WTC11 (cell line): ENCODE data around the gene BRPF1. TPM values are rescaled to one million over a fixed set of nuclear protein-coding genes. Genes with fewer than 3 reads are reported as not detected.
A peak's percentile ranks its signal among the peaks of the same experiment; 100 is the strongest.

Experiments
- ATAC-seq: fragments of 200-7000 bp; cut with Tn5 transposase; 2 replicates; pipeline ENCODE4 v1.10.0; 2021; ENCODE audit warnings: mild to moderate bottlenecking, moderate library complexity
- CTCF ChIA-PET: fragments of 300-600 bp; sonication (Branson Sonifier 250); formaldehyde crosslinking; loops from one replicate; lab custom pipeline; 2021; ENCODE audit warnings: antibody characterized with exemption; lab: Charles Lee
- POLR2A ChIA-PET: fragments of 350-600 bp; sonication (Branson Sonifier 250); formaldehyde crosslinking; loops from one replicate; lab custom pipeline; 2021; ENCODE audit warnings: antibody characterized with exemption; lab: Charles Lee
- DNase-seq: peaks from one replicate; pipeline ENCODE4 v3.0.0; 2021; ENCODE audit warnings: low spot score
- H3K27ac Mint-ChIP-seq: 2 replicates; pipeline ENCODE4 v1.8.0; 2021; ENCODE audit warnings: mixed read lengths
- H3K27me3 Mint-ChIP-seq: 2 replicates; pipeline ENCODE4 v1.8.0; 2021; ENCODE audit warnings: low read depth, mild to moderate bottlenecking, moderate library complexity, mixed read lengths
- H3K36me3 Mint-ChIP-seq: 2 replicates; pipeline ENCODE4 v1.8.0; 2021; ENCODE audit warnings: mixed read lengths
- H3K4me1 Mint-ChIP-seq: 2 replicates; pipeline ENCODE4 v1.8.0; 2022; ENCODE audit warnings: mixed read lengths
- H3K4me3 Mint-ChIP-seq: 2 replicates; pipeline ENCODE4 v1.8.0; 2021; ENCODE audit warnings: mild to moderate bottlenecking, moderate library complexity, mixed read lengths
- H3K9me3 Mint-ChIP-seq: 2 replicates; pipeline ENCODE4 v1.8.0; 2021; ENCODE audit warnings: mixed read lengths
- AFF4 ChIP-seq: sonication (generic); formaldehyde crosslinking; IDR thresholded peaks from 2 replicates; pipeline ENCODE4 v1.8.1; 2023; ENCODE audit warnings: mild to moderate bottlenecking, missing genetic modification reagents, borderline replicate concordance
- CREM ChIP-seq: sonication (generic); formaldehyde crosslinking; IDR thresholded peaks from 2 replicates; pipeline ENCODE4 v1.8.1; 2022; ENCODE audit warnings: mild to moderate bottlenecking, missing genetic modification reagents, moderate library complexity
- E2F4 ChIP-seq: sonication (generic); formaldehyde crosslinking; IDR thresholded peaks from 2 replicates; pipeline ENCODE4 v1.8.1; 2022; ENCODE audit warnings: low read depth, mild to moderate bottlenecking, moderate library complexity, missing genetic modification reagents, borderline replicate concordance
- EMX1 ChIP-seq: fragments of 250-450 bp; sonication (Bioruptor Pico); IDR thresholded peaks from 2 replicates; pipeline ENCODE4 v1.8.0; 2021; ENCODE audit warnings: mild to moderate bottlenecking
- ETV6 ChIP-seq: sonication (generic); formaldehyde crosslinking; IDR thresholded peaks from 2 replicates; pipeline ENCODE4 v1.8.1; 2022; ENCODE audit warnings: mild to moderate bottlenecking, missing genetic modification reagents
- FOXJ3 ChIP-seq: sonication (generic); formaldehyde crosslinking; IDR thresholded peaks from 2 replicates; pipeline ENCODE4 v1.9.0; 2021; ENCODE audit warnings: missing genetic modification reagents, mild to moderate bottlenecking, borderline replicate concordance
- GABPB1 ChIP-seq: sonication (generic); formaldehyde crosslinking; IDR thresholded peaks from 2 replicates; pipeline ENCODE4 v1.8.1; 2023; ENCODE audit warnings: mild to moderate bottlenecking, missing genetic modification reagents
- JUN ChIP-seq: sonication (generic); formaldehyde crosslinking; IDR thresholded peaks from 2 replicates; pipeline ENCODE4 v1.8.0; 2023; ENCODE audit warnings: mild to moderate bottlenecking, missing genetic modification reagents
- MXD4 ChIP-seq: fragments of 250-450 bp; sonication (Bioruptor Pico); IDR thresholded peaks from 2 replicates; pipeline ENCODE4 v1.8.0; 2021; ENCODE audit warnings: mild to moderate bottlenecking, moderate library complexity, borderline replicate concordance
- NR3C1 ChIP-seq: sonication (generic); formaldehyde crosslinking; conservative IDR thresholded peaks from 2 replicates; pipeline ENCODE4 v1.8.1; 2023; ENCODE audit warnings: low read depth, mild to moderate bottlenecking, missing genetic modification reagents
- RELA ChIP-seq: sonication (generic); formaldehyde crosslinking; IDR thresholded peaks from 2 replicates; pipeline ENCODE4 v1.8.1; 2022; ENCODE audit warnings: missing genetic modification reagents, mild to moderate bottlenecking, borderline replicate concordance
- RORB ChIP-seq: fragments of 250-450 bp; sonication (Bioruptor Pico); IDR thresholded peaks from 2 replicates; pipeline ENCODE4 v1.9.0; 2021; ENCODE audit warnings: mild to moderate bottlenecking
- SMAD4 ChIP-seq: sonication (generic); formaldehyde crosslinking; IDR thresholded peaks from 2 replicates; pipeline ENCODE4 v1.8.0; 2022; ENCODE audit warnings: mild to moderate bottlenecking, missing genetic modification reagents
- TP53 ChIP-seq: sonication (generic); formaldehyde crosslinking; IDR thresholded peaks from 2 replicates; pipeline ENCODE4 v1.8.1; 2023; ENCODE audit warnings: mild to moderate bottlenecking, missing genetic modification reagents
- USF2 ChIP-seq: sonication (generic); formaldehyde crosslinking; IDR thresholded peaks from 2 replicates; pipeline ENCODE4 v1.8.1; 2023; ENCODE audit warnings: mild to moderate bottlenecking, missing genetic modification reagents, moderate library complexity
- ZBTB43 ChIP-seq: sonication (generic); formaldehyde crosslinking; IDR thresholded peaks from 2 replicates; pipeline ENCODE4 v1.8.1; 2023; ENCODE audit warnings: mild to moderate bottlenecking, missing genetic modification reagents
- ZNF138 ChIP-seq: sonication (generic); formaldehyde crosslinking; conservative IDR thresholded peaks from 2 replicates; pipeline ENCODE4 v1.8.1; 2022; ENCODE audit warnings: mild to moderate bottlenecking, moderate library complexity, missing genetic modification reagents
- ZNF219 ChIP-seq: sonication (generic); formaldehyde crosslinking; IDR thresholded peaks from 2 replicates; pipeline ENCODE4 v1.8.0; 2023; ENCODE audit warnings: missing genetic modification reagents, mild to moderate bottlenecking, borderline replicate concordance
- ZNF232 ChIP-seq: sonication (generic); formaldehyde crosslinking; IDR thresholded peaks from 2 replicates; pipeline ENCODE4 v1.8.0; 2022; ENCODE audit warnings: mild to moderate bottlenecking, missing genetic modification reagents
- ZNF317 ChIP-seq: sonication (generic); formaldehyde crosslinking; IDR thresholded peaks from 2 replicates; pipeline ENCODE4 v1.8.1; 2023; ENCODE audit warnings: low read depth, mild to moderate bottlenecking, moderate library complexity, missing genetic modification reagents, borderline replicate concordance
- ZNF416 ChIP-seq: fragments of 250-450 bp; sonication (Bioruptor Pico); IDR thresholded peaks from 2 replicates; pipeline ENCODE4 v1.9.0; 2021; ENCODE audit warnings: mild to moderate bottlenecking, inconsistent platforms
- total RNA-seq: library from RNA; stranded (reverse); gene quantifications from 3 replicates; pipeline ENCODE4 v1.2.3, GENCODE V29; 2021

Gene BRPF1
- total RNA-seq, 1 experiment from 2014 or later, result 22.8 TPM

- no peak for TF ChIP-seq E2F4 (CRISPR knock-in tag)
- no peak for TF ChIP-seq ZBTB43 (CRISPR knock-in tag)
- TF ChIP-seq RORB (CRISPR knock-in tag), result no peak
- TF ChIP-seq SMAD4, result no peak
- TF ChIP-seq MXD4 (CRISPR knock-in tag), result no peak
- TF ChIP-seq ZNF219 (CRISPR knock-in tag), result no peak
These were observed 46.1 kb downstream of the BRPF1 start (continued) for GRCh38 chr3:9777694-9778021.

GRCh38 chr3:9778143-9779074, 46.9 kb downstream of the BRPF1 start:
- DNase-seq, result no peak
- Mint-ChIP-seq H3K36me3 (peaks cover 23% of the 10 kb centered on the region), H3K27me3 (peaks cover 36% of the 10 kb centered on the region), H3K4me3 (no peak overlapping the region), H3K9me3 (no peaks in the 10 kb centered on the region), H3K27ac (no peak overlapping the region), H3K4me1 (no peaks in the 10 kb centered on the region)
- ATAC-seq, result no peak
- ChIA-PET CTCF (interaction anchor here (1.3 kb wide), 1 partner anchor 29 kb away, joined by 3 read pairs; the partner anchor contains the start of gene OGG1), POLR2A (no interaction called here)
- TF ChIP-seq ZNF232, result no peak
- no peak for TF ChIP-seq FOXJ3 (CRISPR knock-in tag)
- TF ChIP-seq TP53 (CRISPR knock-in tag), result no peak

GRCh38 chr3:9779075-9779593, 47.6 kb downstream of the BRPF1 start:
- no peak for DNase-seq
- CTCF ChIA-PET, result no interaction called here
- Mint-ChIP-seq H3K36me3 (peaks cover 28% of the 10 kb centered on the region), H3K4me1 (no peaks in the 10 kb centered on the region), H3K9me3 (no peaks in the 10 kb centered on the region), H3K27ac (no peak overlapping the region), H3K4me3 (no peak overlapping the region), H3K27me3 (peaks cover 32% of the 10 kb centered on the region)
- POLR2A ChIA-PET, result no interaction called here
- TF ChIP-seq JUN (CRISPR knock-in tag), result no peak
- no peak for TF ChIP-seq CREM (CRISPR knock-in tag)
- TF ChIP-seq AFF4, result no peak
- no peak for TF ChIP-seq USF2 (CRISPR knock-in tag)
- TF ChIP-seq ETV6 (CRISPR knock-in tag), result no peak
- no peak for TF ChIP-seq EMX1 (CRISPR knock-in tag)
- TF ChIP-seq ZNF416 (CRISPR knock-in tag), result no peak
- TF ChIP-seq ZNF317 (CRISPR knock-in tag), result no peak
- no peak for TF ChIP-seq ZNF138 (CRISPR knock-in tag)
- no peak for TF ChIP-seq RELA (CRISPR knock-in tag)
- TF ChIP-seq NR3C1 (CRISPR knock-in tag), result no peak
- no peak for TF ChIP-seq GABPB1 (CRISPR knock-in tag)
- peak; percentile 47 for ATAC-seq
